ENCODE results near the gene GPHN. TPM values are rescaled to one million over a fixed set of nuclear protein-coding genes. Genes with fewer than 3 reads are reported as not detected.

The GPHN gene
- total and polyA plus RNA-seq, 2 donors (not counting 3 experiments of a cell fraction or from before 2014, with no cell fraction given) = 5.1 to 23.2 TPM

- Histone ChIP-seq H3K9me1 (replicated peaks; ENCODE audit: control insufficient read depth, extremely low read depth, insufficient read depth, low read length) (no peaks in the 10 kb centered on the region), H3K4me1 (ENCODE audit: control insufficient read depth, extremely low read depth, insufficient read depth, low read length) (peaks cover 27% of the 10 kb centered on the region), H2AFZ (ENCODE audit: low read depth, low read length) (no peak overlapping the region), H3K9ac (replicated peaks; ENCODE audit: extremely low read depth, insufficient read depth, low read length) (no peak overlapping the region), H3K79me2 (ENCODE audit: control insufficient read depth, insufficient read depth, low read length) (no peaks in the 10 kb centered on the region), H3K27ac (ENCODE audit: insufficient read depth, low read depth, low read length) (no peak overlapping the region), H3K9me3 (replicated peaks; ENCODE audit: control insufficient read depth, insufficient read depth, low read length) (no peaks in the 10 kb centered on the region), H4K20me1 (replicated peaks; ENCODE audit: control insufficient read depth, extremely low read depth, insufficient read depth, low read length) (no peaks in the 10 kb centered on the region), H3K4me3 (replicated peaks in 1 of 3; ENCODE audit: insufficient read depth in 1 of 3, low read depth in 1 of 3, low read length in 3 of 3) (no peak overlapping the region), H3K36me3 (ENCODE audit: control insufficient read depth in 2 of 2, extremely low read depth in 1 of 2, insufficient read depth in 2 of 2, low read length in 2 of 2) (no peaks in the 10 kb centered on the region), H3K4me2 (ENCODE audit: insufficient read depth, low read length) (no peak overlapping the region), H3K27me3 (ENCODE audit: control insufficient read depth in 2 of 2, insufficient read depth in 2 of 2, low read length in 2 of 2) (no peaks in the 10 kb centered on the region)
- no TSS peak for BruUV-seq (replicated peaks)
- intact Hi-C loops (cut with micrococcal nuclease) = no loop called here
- TF ChIP-seq CTCF (IDR thresholded peaks at IDR 0.05; ENCODE audit: extremely low read depth in 1 of 2, insufficient read depth in 1 of 2, low read depth in 1 of 2, low read length in 2 of 2) = no peak
- no peak for TF ChIP-seq POLR2A (IDR thresholded peaks at IDR 0.05; ENCODE audit: low read depth, low read length)
- FAIRE-seq (no peak), DNase-seq (ENCODE audit: low read depth, low spot score) (no peak)
- CTCF ChIA-PET = interaction anchor here (1.1 kb wide), 1 partner anchor 97 kb away, joined by 3 read pairs; no protein-coding TSS in a partner anchor
- dilution Hi-C loops (cut with MboI; ENCODE audit: extremely low pct_ligation_motif_present, low sequenced_read_pairs) = no loop called here
- POLR2A ChIA-PET = no interaction called here
Observed at GRCh38 chr14:66649498-66649897, 141.6 kb downstream of the GPHN start.

- Histone ChIP-seq H3K9me3 (replicated peaks; ENCODE audit: control insufficient read depth, insufficient read depth, low read length) (no peaks in the 10 kb centered on the region), H3K27me3 (ENCODE audit: control insufficient read depth in 2 of 2, insufficient read depth in 2 of 2, low read length in 2 of 2) (no peaks in the 10 kb centered on the region), H2AFZ (ENCODE audit: low read depth, low read length) (no peak overlapping the region), H3K36me3 (ENCODE audit: control insufficient read depth in 2 of 2, extremely low read depth in 1 of 2, insufficient read depth in 2 of 2, low read length in 2 of 2) (no peaks in the 10 kb centered on the region), H3K4me1 (ENCODE audit: control insufficient read depth, extremely low read depth, insufficient read depth, low read length) (peaks cover 22% of the 10 kb centered on the region), H4K20me1 (replicated peaks; ENCODE audit: control insufficient read depth, extremely low read depth, insufficient read depth, low read length) (no peaks in the 10 kb centered on the region), H3K4me3 (replicated peaks in 1 of 3; ENCODE audit: insufficient read depth in 1 of 3, low read depth in 1 of 3, low read length in 3 of 3) (no peak overlapping the region), H3K9me1 (replicated peaks; ENCODE audit: control insufficient read depth, extremely low read depth, insufficient read depth, low read length) (no peaks in the 10 kb centered on the region), H3K79me2 (ENCODE audit: control insufficient read depth, insufficient read depth, low read length) (no peaks in the 10 kb centered on the region), H3K9ac (replicated peaks; ENCODE audit: extremely low read depth, insufficient read depth, low read length) (peak overlapping the region; percentile 16), H3K4me2 (ENCODE audit: insufficient read depth, low read length) (no peak overlapping the region), H3K27ac (ENCODE audit: insufficient read depth, low read depth, low read length) (peak overlapping the region; percentile 63)
- no peak for TF ChIP-seq POLR2A (IDR thresholded peaks at IDR 0.05; ENCODE audit: low read depth, low read length)
- no peak for TF ChIP-seq POLR2AphosphoS5 (IDR thresholded peaks at IDR 0.05; ENCODE audit: insufficient read depth, low read depth, low read length)
- no peak for TF ChIP-seq GATA2 (IDR thresholded peaks at IDR 0.05; ENCODE audit: insufficient read depth, insufficient read length, low read depth, low read length)
- peak; percentile 61 for TF ChIP-seq JUN (IDR thresholded peaks at IDR 0.05; ENCODE audit: borderline replicate concordance, insufficient read depth, insufficient read length, low read depth)
- FAIRE-seq = peak; percentile 62
- CTCF ChIA-PET = interaction anchor here (0.6 to 1.1 kb wide), 2 partner anchors 96 to 596 kb away, joined by 3 read pairs; no protein-coding TSS in a partner anchor
- no TSS peak for BruUV-seq (replicated peaks)
- peak; percentile 78 for DNase-seq (ENCODE audit: low read depth, low spot score)
- dilution Hi-C loops (cut with MboI; ENCODE audit: extremely low pct_ligation_motif_present, low sequenced_read_pairs) = no loop called here
- POLR2A ChIA-PET = no interaction called here
- intact Hi-C loops (cut with micrococcal nuclease) = loop anchor here (5.0 to 10.0 kb wide), 2 partner anchors 143 to 704 kb away; partner anchors contain the start of genes ATP6V1D and GPHN
Observed at GRCh38 chr14:66650491-66650911, 142.6 kb downstream of the GPHN start.
